ENCODE data around the gene SLF2.
A peak's percentile ranks its signal among the peaks of the same experiment; 100 is the strongest.

The SLF2 gene, protein sequence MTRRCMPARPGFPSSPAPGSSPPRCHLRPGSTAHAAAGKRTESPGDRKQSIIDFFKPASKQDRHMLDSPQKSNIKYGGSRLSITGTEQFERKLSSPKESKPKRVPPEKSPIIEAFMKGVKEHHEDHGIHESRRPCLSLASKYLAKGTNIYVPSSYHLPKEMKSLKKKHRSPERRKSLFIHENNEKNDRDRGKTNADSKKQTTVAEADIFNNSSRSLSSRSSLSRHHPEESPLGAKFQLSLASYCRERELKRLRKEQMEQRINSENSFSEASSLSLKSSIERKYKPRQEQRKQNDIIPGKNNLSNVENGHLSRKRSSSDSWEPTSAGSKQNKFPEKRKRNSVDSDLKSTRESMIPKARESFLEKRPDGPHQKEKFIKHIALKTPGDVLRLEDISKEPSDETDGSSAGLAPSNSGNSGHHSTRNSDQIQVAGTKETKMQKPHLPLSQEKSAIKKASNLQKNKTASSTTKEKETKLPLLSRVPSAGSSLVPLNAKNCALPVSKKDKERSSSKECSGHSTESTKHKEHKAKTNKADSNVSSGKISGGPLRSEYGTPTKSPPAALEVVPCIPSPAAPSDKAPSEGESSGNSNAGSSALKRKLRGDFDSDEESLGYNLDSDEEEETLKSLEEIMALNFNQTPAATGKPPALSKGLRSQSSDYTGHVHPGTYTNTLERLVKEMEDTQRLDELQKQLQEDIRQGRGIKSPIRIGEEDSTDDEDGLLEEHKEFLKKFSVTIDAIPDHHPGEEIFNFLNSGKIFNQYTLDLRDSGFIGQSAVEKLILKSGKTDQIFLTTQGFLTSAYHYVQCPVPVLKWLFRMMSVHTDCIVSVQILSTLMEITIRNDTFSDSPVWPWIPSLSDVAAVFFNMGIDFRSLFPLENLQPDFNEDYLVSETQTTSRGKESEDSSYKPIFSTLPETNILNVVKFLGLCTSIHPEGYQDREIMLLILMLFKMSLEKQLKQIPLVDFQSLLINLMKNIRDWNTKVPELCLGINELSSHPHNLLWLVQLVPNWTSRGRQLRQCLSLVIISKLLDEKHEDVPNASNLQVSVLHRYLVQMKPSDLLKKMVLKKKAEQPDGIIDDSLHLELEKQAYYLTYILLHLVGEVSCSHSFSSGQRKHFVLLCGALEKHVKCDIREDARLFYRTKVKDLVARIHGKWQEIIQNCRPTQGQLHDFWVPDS

DNA sequence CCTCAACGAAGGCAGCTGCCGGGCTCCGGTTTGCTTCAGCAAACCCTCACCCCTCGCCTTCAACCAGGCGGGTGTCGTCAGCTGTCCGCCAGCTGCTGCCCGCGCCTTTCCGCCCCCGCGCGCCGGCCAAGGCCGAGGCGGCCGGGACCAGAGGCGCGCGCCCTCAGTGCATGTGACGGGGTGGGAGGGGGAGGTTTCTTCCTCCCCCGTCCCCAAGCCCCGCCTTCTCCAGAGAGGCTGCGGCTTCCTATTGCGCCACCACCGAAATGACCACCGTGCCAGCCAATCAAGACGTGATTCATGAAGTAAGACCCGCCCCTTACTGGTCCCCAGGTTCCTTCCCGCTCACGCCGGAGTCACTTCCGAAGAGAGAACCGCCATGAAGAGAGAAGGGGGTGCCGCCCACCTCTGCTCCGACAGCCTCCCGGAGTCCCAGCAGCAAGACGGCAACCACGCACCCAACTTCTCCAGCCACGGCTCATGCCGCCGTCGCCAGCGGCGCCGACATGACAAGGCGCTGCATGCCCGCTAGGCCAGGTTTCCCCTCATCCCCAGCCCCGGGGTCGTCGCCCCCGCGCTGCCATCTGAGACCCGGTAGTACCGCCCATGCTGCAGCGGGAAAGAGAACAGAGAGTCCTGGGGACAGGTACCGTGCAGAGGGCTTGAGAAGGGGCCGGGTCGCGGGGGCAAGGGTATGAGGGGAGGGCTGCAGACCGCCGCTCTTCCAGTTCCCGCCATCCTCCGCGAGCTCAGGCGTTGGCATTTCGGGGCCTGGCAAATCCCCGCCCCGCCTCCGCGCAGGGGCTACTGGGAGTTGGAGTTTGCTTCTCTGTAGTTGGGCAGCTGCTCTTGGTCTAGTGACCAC lies at the start of gene SLF2:
Gene SLF2 (plus strand): TSS at position 359 of the 865 bp plus-strand sequence. CDS start 148 bp downstream, at position 507.
- no peaks in the 10 kb centered on the region for H3K9me3 ChIP-seq
- H3K27ac ChIP-seq = peak within 1 kb of the TSS; percentile 84
- H3K4me3 ChIP-seq (ENCODE audit: low read depth in 1 of 2, low read length in 1 of 2) = peak within 1 kb of the TSS; percentile 99 to 100
- peaks cover 15% of the 10 kb centered on the region for H3K36me3 ChIP-seq
- TF ChIP-seq, protein P1, sequence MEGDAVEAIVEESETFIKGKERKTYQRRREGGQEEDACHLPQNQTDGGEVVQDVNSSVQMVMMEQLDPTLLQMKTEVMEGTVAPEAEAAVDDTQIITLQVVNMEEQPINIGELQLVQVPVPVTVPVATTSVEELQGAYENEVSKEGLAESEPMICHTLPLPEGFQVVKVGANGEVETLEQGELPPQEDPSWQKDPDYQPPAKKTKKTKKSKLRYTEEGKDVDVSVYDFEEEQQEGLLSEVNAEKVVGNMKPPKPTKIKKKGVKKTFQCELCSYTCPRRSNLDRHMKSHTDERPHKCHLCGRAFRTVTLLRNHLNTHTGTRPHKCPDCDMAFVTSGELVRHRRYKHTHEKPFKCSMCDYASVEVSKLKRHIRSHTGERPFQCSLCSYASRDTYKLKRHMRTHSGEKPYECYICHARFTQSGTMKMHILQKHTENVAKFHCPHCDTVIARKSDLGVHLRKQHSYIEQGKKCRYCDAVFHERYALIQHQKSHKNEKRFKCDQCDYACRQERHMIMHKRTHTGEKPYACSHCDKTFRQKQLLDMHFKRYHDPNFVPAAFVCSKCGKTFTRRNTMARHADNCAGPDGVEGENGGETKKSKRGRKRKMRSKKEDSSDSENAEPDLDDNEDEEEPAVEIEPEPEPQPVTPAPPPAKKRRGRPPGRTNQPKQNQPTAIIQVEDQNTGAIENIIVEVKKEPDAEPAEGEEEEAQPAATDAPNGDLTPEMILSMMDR (IDR thresholded peaks at IDR 0.05) = peak; percentile 37
- peaks cover 16 to 18% of the 10 kb centered on the region in 2 experiments for H3K4me1 ChIP-seq (ENCODE audit: control insufficient read depth in 1 of 2, insufficient read depth in 1 of 2, low read depth in 1 of 2, low read length in 1 of 2)
- peaks cover 4% of the 10 kb centered on the region for H3K27me3 ChIP-seq

DNA sequence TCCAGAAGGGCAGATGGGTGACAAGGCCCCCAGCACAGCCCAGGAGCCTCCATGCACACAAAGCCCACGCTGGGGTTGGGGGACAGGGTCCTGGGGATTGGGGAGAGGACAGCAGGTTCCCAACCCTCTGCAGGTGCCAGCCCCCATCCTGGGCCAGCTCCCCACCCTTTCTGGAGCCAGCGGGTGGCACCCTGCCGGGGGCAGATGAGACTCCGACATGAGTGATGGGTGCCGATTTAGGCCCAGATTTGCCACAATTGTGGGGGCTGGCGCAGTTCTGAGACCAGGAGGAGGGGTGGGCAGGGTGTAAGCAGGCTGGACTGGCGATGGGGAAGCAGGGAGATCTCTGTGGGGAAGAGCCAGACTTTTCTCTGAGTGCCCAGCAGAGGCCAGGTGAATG lies 49.3 kb upstream of the SLF2 start:
- H3K4me1 ChIP-seq (ENCODE audit: control insufficient read depth in 1 of 2, insufficient read depth in 1 of 2, low read depth in 1 of 2, low read length in 1 of 2) = no peaks in the 10 kb centered on the region
- peaks cover 97% of the 10 kb centered on the region for H3K27me3 ChIP-seq
- no peaks in the 10 kb centered on the region for H3K36me3 ChIP-seq
- no peaks in the 10 kb centered on the region for H3K9me3 ChIP-seq
- TF ChIP-seq, protein P1 (IDR thresholded peaks at IDR 0.05) = no peak
- no peak overlapping the region for H3K27ac ChIP-seq
- no peak overlapping the region for H3K4me3 ChIP-seq (ENCODE audit: low read depth in 1 of 2, low read length in 1 of 2)

DNA sequence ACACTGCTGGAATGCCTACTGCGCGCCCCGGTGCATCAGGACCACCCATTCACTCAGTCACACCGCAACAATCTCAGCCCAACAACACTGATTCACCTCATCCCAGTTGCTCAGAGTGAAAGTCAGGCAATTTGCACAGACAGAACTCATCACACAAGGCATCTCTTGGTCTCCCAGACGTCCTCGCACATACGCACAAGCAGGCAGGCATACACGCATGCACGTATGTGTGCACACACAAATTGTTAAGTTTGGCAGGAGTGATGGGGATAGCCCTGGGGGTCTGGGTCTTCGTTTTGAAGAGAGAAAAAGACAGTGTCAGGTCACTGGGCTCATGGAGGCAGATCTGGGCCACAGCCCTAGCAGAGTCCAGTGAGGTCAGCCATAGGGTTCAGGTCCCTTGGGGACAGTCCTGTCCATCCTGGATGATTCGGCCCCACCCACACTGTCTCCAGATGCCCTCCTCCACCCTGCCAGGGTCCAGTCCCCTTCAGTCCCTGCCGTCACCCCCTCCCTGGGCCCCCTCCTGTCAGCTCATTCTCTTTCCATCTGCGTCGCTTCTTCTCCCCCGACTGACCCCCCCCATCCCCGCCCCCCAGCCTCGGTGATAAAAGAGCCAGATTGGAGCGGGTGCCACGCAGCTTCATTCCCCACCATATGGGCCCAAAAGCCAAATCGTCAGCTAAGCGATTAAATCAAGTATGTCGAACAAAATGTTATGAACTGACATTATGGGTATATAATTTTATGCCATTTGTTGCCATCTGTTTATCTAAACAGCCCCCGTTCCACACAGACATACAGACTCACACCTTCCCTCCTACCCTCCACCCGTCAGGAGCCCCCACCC lies 48.5 kb upstream of the SLF2 start:
- peaks cover 97% of the 10 kb centered on the region for H3K27me3 ChIP-seq
- H3K4me1 ChIP-seq (ENCODE audit: control insufficient read depth in 1 of 2, insufficient read depth in 1 of 2, low read depth in 1 of 2, low read length in 1 of 2) = no peaks in the 10 kb centered on the region
- TF ChIP-seq, protein P1 (IDR thresholded peaks at IDR 0.05) = no peak
- no peaks in the 10 kb centered on the region for H3K9me3 ChIP-seq
- no peak overlapping the region for H3K4me3 ChIP-seq (ENCODE audit: low read depth in 1 of 2, low read length in 1 of 2)
- H3K36me3 ChIP-seq = no peaks in the 10 kb centered on the region
- H3K27ac ChIP-seq = no peak overlapping the region

DNA sequence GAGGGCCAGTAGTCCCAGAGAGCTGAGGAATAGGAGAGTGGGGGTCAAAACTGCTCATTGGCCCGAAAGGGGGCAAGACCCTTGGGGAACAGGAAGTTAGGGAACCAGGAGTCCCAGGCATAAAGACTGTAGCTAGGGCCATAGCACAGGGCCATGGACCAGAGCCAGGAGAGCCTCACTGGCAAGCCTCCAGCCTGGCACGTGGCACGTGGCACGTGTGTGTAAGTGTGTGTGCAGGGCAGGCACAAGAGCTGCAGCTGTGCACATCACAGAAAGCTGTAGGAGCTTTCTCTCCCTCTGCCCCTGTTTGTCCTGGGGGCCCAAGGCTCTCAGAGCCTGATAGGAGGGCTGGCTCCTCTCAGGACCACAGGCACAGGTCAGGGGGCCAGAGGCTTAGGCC lies 47.8 kb upstream of the SLF2 start:
- Histone ChIP-seq H3K4me1 (ENCODE audit: control insufficient read depth in 1 of 2, insufficient read depth in 1 of 2, low read depth in 1 of 2, low read length in 1 of 2) (no peaks in the 10 kb centered on the region), H3K27me3 (peaks cover 96% of the 10 kb centered on the region)

More for the DNA sequence above, 47.8 kb upstream of the SLF2 start:
- H3K27ac ChIP-seq = no peak overlapping the region
- no peak overlapping the region for H3K4me3 ChIP-seq (ENCODE audit: low read depth in 1 of 2, low read length in 1 of 2)
- H3K36me3 ChIP-seq = no peaks in the 10 kb centered on the region
- H3K9me3 ChIP-seq = no peaks in the 10 kb centered on the region
- TF ChIP-seq, protein P1 (IDR thresholded peaks at IDR 0.05) = no peak
